Tibial nerve (tissue), 4 donors: ENCODE data around the gene IL12B. TPM values are rescaled to one million over a fixed set of nuclear protein-coding genes. Genes with fewer than 3 reads are reported as not detected.
"Not testable (repeated sequence)": the region's sequence is repeated elsewhere in the genome, so short reads cannot be mapped to it uniquely, and the experiment has no call there.

Experiments used
- DNase-seq, 2 donors: peaks; one replicate each; pipeline ENCODE4 v3.0.0-alpha.2; 2019; ENCODE audit warnings: low spot score in 2 of 2
- H3K27ac ChIP-seq, 4 donors: fragments of 200-600 bp; sonication (generic) in 3 of 4; one replicate each; pipeline ENCODE4 v1.5.1; 2017 to 2019; ENCODE audit warnings: mild to moderate bottlenecking in 1 of 4
- H3K27me3 ChIP-seq, 2 donors: fragments of 200-600 bp; sonication (generic) in 1 of 2; one replicate each; pipeline versions ENCODE4 v1.5.1 to v1.6.0; 2017 to 2019
- H3K36me3 ChIP-seq, 3 donors: fragments of 200-600 bp; sonication (generic); one replicate each; pipeline ENCODE4 v1.5.1; 2018 to 2019
- H3K4me1 ChIP-seq, 4 donors: fragments of 200-600 bp; sonication (generic) in 3 of 4; one replicate each; pipeline ENCODE4 v1.5.1; 2017 to 2019
- H3K4me3 ChIP-seq, 4 donors: fragments of 200-600 bp; sonication (generic) in 3 of 4; one replicate each; pipeline ENCODE4 v1.5.1; 2017 to 2019; ENCODE audit warnings: mild to moderate bottlenecking in 1 of 4, moderate library complexity in 1 of 4
- H3K9me3 ChIP-seq, 4 donors: fragments of 200-600 bp; sonication (generic) in 3 of 4; one replicate each; pipeline ENCODE4 v1.5.1; 2017 to 2019
- CTCF ChIP-seq, 5 experiments: fragments of 200-600 bp in 3 of 5; fragments of 450-650 bp in 2 of 5; sonication (generic) in 3 of 5; IDR thresholded peaks; one replicate each; pipeline ENCODE4 v1.5.1; 2016 to 2019; ENCODE audit warnings: antibody characterized with exemption in 5 of 5, mild to moderate bottlenecking in 3 of 5, moderate library complexity in 2 of 5
- EP300 ChIP-seq, 2 donors: sonication (generic); formaldehyde crosslinking; IDR thresholded peaks; one replicate each; pipeline ENCODE4 v1.6.1; 2017; ENCODE audit warnings: antibody characterized with exemption in 2 of 2, mild to moderate bottlenecking in 1 of 2
- POLR2A ChIP-seq, 2 donors: fragments of 450-650 bp; IDR thresholded peaks; one replicate each; pipeline ENCODE4 v1.6.1; 2017; ENCODE audit warnings: antibody characterized with exemption in 2 of 2, mild to moderate bottlenecking in 2 of 2, moderate library complexity in 2 of 2
- WGBS, 2 donors: methylation state at CpG; one replicate each; pipeline ENCODE4 v1.1.5; 2018; 5-methylcytosine and 5-hydroxymethylcytosine counted together
- total RNA-seq, 4 donors: library from RNA; depleted of rRNA; stranded (reverse); fragments of >200 nt; gene quantifications; one replicate each; pipeline ENCODE4 v1.1.0, GENCODE V29; 2016

The IL12B gene
- not detected for total RNA-seq

DNA sequence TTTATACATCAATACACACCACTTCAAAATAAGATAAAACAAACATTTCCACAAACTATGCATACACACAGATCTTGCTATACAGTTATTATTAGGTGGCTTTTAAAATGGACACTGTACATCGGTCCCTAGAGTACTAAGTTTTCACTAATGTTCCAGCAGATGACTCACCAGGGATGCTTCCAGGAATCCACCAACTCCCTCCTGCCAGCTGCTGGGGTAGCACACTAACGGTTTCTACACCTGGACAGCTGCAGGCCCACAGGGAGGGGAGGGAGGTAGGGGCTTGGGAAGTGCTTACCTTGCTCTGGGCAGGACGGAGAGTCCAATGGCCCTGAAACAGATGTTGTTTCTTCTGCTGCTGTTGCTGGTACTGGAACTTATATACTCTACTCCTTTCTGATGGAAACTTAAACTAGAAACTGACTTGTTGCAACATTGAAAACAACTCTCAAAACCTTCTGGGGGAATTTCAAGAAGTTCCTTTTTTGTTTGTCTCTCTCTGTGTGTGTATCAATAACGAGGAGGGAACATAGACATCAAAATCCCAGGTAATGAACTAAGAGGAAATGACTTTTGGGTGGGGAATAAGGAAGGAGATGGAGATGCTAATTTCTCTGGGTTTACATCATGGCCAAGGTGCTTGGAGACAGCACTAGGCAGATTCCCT lies at the start of gene IL12B:
Gene IL12B, minus strand, starts transcription at position 357 of the 670 bp plus-strand sequence. CDS start 3,705 bp downstream, outside the sequence.
- Histone ChIP-seq H3K27ac (no peak within 1 kb of the TSS), H3K36me3 (no peaks in the 10 kb centered on the region), H3K9me3 (no peaks in the 10 kb centered on the region), H3K27me3 (peaks cover 0 to 46% of the 10 kb centered on the region in 2 donors), H3K4me1 (peaks cover 0 to 12% (median 0%) of the 10 kb centered on the region in 4 donors), H3K4me3 (peak within 1 kb of the TSS; percentile 3 to 49 (median 26))
- TF ChIP-seq POLR2A (IDR thresholded peaks at IDR 0.05): no peak
- no peak for TF ChIP-seq EP300 (IDR thresholded peaks at IDR 0.05)
- no peak for TF ChIP-seq CTCF (IDR thresholded peaks at IDR 0.05)
- WGBS, 2 donors: 53 to 55% methylated on average over 4 of the region's 4 CpGs
- DNase-seq: no peak

DNA sequence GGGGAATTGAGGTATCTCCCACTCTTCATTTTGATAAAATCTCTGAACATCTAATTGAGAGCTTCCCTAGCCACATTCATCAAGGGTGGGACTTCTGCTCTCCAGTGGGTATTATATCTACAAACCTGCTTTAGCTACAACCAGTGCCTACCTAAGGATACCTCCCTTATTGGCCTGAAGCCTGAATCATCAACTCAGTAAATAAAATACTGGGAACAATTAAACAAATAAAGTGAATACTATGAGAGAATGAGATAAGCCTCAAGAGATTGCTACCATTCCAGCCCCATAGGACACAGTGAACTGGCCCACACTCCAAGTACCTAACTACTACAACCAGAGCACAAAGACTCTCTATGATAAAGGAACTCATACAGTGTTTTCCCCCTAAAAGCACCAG lies 47.4 kb upstream of the IL12B start:
- no peaks in the 10 kb centered on the region for H3K4me1 ChIP-seq
- no peaks in the 10 kb centered on the region for H3K36me3 ChIP-seq
- H3K27ac ChIP-seq: no peak overlapping the region
- H3K27me3 ChIP-seq: no peaks in the 10 kb centered on the region
- peaks cover 0 to 30% (median 4%) of the 10 kb centered on the region in 4 donors for H3K9me3 ChIP-seq
- no peak overlapping the region for H3K4me3 ChIP-seq
- TF ChIP-seq CTCF (IDR thresholded peaks at IDR 0.05) (no peak), EP300 (IDR thresholded peaks at IDR 0.05) (no peak), POLR2A (IDR thresholded peaks at IDR 0.05) (no peak)
- DNase-seq: no peak

DNA sequence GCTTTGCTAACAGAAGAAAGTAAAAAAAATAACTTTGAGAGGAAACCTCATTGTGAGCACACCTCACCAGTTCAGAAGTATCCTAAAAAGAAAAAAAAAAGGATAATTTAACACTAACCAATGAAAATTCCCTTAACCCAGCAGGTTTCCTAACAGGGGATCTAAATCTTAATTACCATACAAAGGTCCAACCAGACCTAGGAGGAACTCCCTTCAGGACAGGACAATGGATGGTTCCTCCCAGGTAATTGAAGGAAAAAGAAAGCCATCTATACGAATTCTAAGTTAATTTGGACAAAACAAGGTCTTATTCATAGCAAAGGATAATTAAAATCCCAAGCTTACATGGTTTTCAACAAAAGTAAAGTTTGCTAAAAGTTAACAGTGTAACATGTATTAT lies 37.6 kb upstream of the IL12B start:
- not testable (repeated sequence) for H3K36me3 ChIP-seq, H3K4me3 ChIP-seq, H3K9me3 ChIP-seq, DNase-seq, H3K27me3 ChIP-seq, H3K27ac ChIP-seq, H3K4me1 ChIP-seq
- WGBS, 2 donors: 56% methylated on average over 1 of the region's 1 CpG

GRCh38 chr5:159366776-159367175 lies 36.5 kb upstream of the IL12B start:
- H3K27me3 ChIP-seq, DNase-seq, H3K4me3 ChIP-seq, H3K9me3 ChIP-seq, H3K36me3 ChIP-seq, H3K4me1 ChIP-seq, H3K27ac ChIP-seq: not testable (repeated sequence)
- WGBS, 2 donors: 89 to 96% methylated on average over 4 to 5 of the region's 5 CpGs

- TF ChIP-seq CTCF (IDR thresholded peaks at IDR 0.05): no peak
- TF ChIP-seq POLR2A (IDR thresholded peaks at IDR 0.05): no peak
- TF ChIP-seq EP300 (IDR thresholded peaks at IDR 0.05): peak in 1 of 2 donors; percentile 32
- H3K4me3 ChIP-seq: no peak overlapping the region
- no peaks in the 10 kb centered on the region for H3K9me3 ChIP-seq
- no peaks in the 10 kb centered on the region for H3K36me3 ChIP-seq
- peaks cover 0 to 6% of the 10 kb centered on the region in 2 donors for H3K27me3 ChIP-seq
- no peaks in the 10 kb centered on the region for H3K4me1 ChIP-seq
- H3K27ac ChIP-seq: no peak overlapping the region
- DNase-seq: no peak
Observed at GRCh38 chr5:159362220-159362619, 31.9 kb upstream of the IL12B start.

- H3K4me3 ChIP-seq, H3K27me3 ChIP-seq, H3K27ac ChIP-seq, DNase-seq, H3K9me3 ChIP-seq, H3K4me1 ChIP-seq, H3K36me3 ChIP-seq: not testable (repeated sequence)
- 70 to 80% methylated on average over 7 of the region's 7 CpGs for WGBS, 2 donors
Observed at GRCh38 chr5:159359871-159360270, 29.6 kb upstream of the IL12B start.

DNA sequence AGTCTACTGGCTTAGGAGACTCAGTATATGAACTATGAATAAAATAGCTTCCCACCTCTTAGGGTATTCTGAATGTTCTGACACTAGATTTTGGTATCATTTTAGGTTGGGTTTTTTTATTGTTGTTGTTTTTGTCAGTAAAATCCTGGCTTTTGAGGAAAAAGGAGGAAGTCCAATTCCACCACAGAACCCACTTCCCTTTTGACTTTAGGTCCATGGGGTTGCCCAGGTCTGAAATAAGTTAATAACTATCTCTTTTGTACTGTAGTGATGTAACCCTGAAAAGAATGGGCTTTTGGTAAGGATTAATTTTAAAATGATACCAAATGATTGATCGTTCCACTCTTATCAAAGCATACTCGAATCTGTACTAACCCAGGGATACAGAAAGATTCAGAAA lies 29.1 kb upstream of the IL12B start:
- no peak for DNase-seq
- Histone ChIP-seq H3K36me3 (no peaks in the 10 kb centered on the region), H3K9me3 (no peaks in the 10 kb centered on the region), H3K27me3 (peaks cover 0 to 6% of the 10 kb centered on the region in 2 donors), H3K27ac (no peak overlapping the region), H3K4me1 (no peaks in the 10 kb centered on the region), H3K4me3 (no peak overlapping the region)
- 79 to 86% methylated on average over 2 of the region's 2 CpGs for WGBS, 2 donors
- TF ChIP-seq CTCF (IDR thresholded peaks at IDR 0.05): no peak
- no peak for TF ChIP-seq POLR2A (IDR thresholded peaks at IDR 0.05)
- TF ChIP-seq EP300 (IDR thresholded peaks at IDR 0.05): no peak
